ENCODE measurements around the gene FBF1. TPM values are rescaled to one million over a fixed set of nuclear protein-coding genes. Genes with fewer than 3 reads are reported as not detected.

Gene FBF1
- total RNA-seq, 3 donors from 2014 or later (not counting 1 experiment from before 2014, with no cell fraction given), result 24.9 to 34.0 (median 33.0) TPM

GRCh38 chr17:75922173-75922961, 18.5 kb downstream of the FBF1 start:
- Histone ChIP-seq H3K4me3 (ENCODE audit: low read length) (no peak overlapping the region), H3K4me1 (ENCODE audit: control insufficient read depth, insufficient read depth, low read length) (peaks cover 7% of the 10 kb centered on the region), H3K27me3 (ENCODE audit: control insufficient read depth, insufficient read depth, low read length) (no peaks in the 10 kb centered on the region), H3K9me3 (ENCODE audit: control insufficient read depth, insufficient read depth, low read length) (no peaks in the 10 kb centered on the region), H3K27ac (ENCODE audit: low read length) (no peak overlapping the region), H3K36me3 (ENCODE audit: control insufficient read depth, insufficient read depth, low read length) (no peaks in the 10 kb centered on the region)
- TF ChIP-seq, protein P1, sequence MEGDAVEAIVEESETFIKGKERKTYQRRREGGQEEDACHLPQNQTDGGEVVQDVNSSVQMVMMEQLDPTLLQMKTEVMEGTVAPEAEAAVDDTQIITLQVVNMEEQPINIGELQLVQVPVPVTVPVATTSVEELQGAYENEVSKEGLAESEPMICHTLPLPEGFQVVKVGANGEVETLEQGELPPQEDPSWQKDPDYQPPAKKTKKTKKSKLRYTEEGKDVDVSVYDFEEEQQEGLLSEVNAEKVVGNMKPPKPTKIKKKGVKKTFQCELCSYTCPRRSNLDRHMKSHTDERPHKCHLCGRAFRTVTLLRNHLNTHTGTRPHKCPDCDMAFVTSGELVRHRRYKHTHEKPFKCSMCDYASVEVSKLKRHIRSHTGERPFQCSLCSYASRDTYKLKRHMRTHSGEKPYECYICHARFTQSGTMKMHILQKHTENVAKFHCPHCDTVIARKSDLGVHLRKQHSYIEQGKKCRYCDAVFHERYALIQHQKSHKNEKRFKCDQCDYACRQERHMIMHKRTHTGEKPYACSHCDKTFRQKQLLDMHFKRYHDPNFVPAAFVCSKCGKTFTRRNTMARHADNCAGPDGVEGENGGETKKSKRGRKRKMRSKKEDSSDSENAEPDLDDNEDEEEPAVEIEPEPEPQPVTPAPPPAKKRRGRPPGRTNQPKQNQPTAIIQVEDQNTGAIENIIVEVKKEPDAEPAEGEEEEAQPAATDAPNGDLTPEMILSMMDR (IDR thresholded peaks at IDR 0.05), result no peak
- DNase-seq (no peak), ATAC-seq (no peak)
- H3K36me3 Mint-ChIP-seq, result no peaks in the 10 kb centered on the region
- 94% methylated on average over 18 of the region's 18 CpGs for WGBS (ENCODE audit: insufficient coverage)
- intact Hi-C loops (cut with micrococcal nuclease), result no loop called here
- no peak overlapping the region for H3K4me3 Mint-ChIP-seq
- no peaks in the 10 kb centered on the region for H3K27me3 Mint-ChIP-seq (ENCODE audit: low read depth in 2 of 2)
- peaks cover 0 to under 1% of the 10 kb centered on the region in 2 donors for H3K4me1 Mint-ChIP-seq
- no peaks in the 10 kb centered on the region for H3K9me3 Mint-ChIP-seq
- no peak overlapping the region for H3K27ac Mint-ChIP-seq

DNA sequence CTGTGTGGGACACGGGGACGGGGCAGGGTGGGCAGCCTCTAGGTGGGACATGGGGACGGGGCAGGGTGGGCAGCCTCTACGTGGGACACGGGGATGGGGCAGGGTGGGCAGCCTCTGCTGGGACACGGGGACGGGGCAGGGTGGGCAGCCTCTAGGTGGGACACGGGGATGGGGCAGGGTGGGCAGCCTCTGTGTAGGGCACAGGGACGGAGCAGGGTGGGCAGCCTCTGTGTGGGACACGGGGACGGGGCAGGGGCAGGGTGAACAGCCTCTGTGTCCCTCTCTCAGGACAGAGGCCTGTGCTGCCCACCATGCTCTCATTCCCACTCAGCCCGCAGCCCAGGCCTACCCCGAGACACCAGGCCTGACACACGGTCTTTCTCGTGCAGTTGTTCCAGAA, 19.2 kb downstream of the FBF1 start:
- ATAC-seq (no peak), DNase-seq (no peak)
- TF ChIP-seq, protein P1 (IDR thresholded peaks at IDR 0.05), result no peak
- Mint-ChIP-seq H3K27me3 (ENCODE audit: low read depth in 2 of 2) (no peaks in the 10 kb centered on the region), H3K36me3 (no peaks in the 10 kb centered on the region), H3K4me1 (peaks cover 0 to 5% of the 10 kb centered on the region in 2 donors), H3K4me3 (no peak overlapping the region), H3K27ac (no peak overlapping the region), H3K9me3 (no peaks in the 10 kb centered on the region)
- Histone ChIP-seq H3K36me3 (ENCODE audit: control insufficient read depth, insufficient read depth, low read length) (no peaks in the 10 kb centered on the region), H3K27me3 (ENCODE audit: control insufficient read depth, insufficient read depth, low read length) (no peaks in the 10 kb centered on the region), H3K9me3 (ENCODE audit: control insufficient read depth, insufficient read depth, low read length) (no peaks in the 10 kb centered on the region), H3K4me3 (ENCODE audit: low read length) (no peak overlapping the region), H3K4me1 (ENCODE audit: control insufficient read depth, insufficient read depth, low read length) (peaks cover 11% of the 10 kb centered on the region), H3K27ac (ENCODE audit: low read length) (no peak overlapping the region)
- intact Hi-C loops (cut with micrococcal nuclease), result no loop called here
- 94% methylated on average over 15 of the region's 15 CpGs for WGBS (ENCODE audit: insufficient coverage)

DNA sequence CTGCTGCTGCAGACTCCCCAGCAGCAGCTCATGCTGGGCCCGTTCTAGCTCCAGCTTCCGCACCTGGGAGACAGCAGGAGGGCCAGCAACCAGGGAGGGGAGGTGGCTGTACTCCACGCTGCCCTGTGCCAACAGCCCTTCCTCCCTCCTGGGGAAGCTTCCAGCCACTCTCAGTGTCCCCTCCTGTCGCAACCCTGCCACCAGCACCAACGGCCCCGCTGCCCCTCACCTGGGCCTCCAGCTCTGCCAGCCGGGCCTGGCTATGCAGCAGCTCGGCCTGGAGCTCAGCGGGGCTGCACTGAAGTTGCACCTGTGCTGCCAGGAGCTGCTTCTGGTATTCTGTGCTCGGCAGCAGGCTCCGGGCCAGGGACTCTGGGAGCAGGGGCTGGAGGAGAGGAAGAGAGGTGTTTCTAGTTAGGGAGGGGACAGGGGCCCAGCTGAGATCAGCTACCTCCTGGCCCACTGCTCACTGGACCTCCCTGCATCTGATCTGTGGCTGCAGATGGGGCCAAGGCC, 20.7 kb downstream of the FBF1 start:
- no peak overlapping the region for H3K4me3 ChIP-seq (ENCODE audit: low read length)
- H3K36me3 ChIP-seq (ENCODE audit: control insufficient read depth, insufficient read depth, low read length), result no peaks in the 10 kb centered on the region
- Mint-ChIP-seq H3K4me3 (no peak overlapping the region), H3K4me1 (peaks cover 0 to 5% of the 10 kb centered on the region in 2 donors), H3K9me3 (no peaks in the 10 kb centered on the region), H3K36me3 (no peaks in the 10 kb centered on the region), H3K27me3 (ENCODE audit: low read depth in 2 of 2) (no peaks in the 10 kb centered on the region), H3K27ac (no peak overlapping the region)
- H3K4me1 ChIP-seq (ENCODE audit: control insufficient read depth, insufficient read depth, low read length), result peaks cover 11% of the 10 kb centered on the region
- TF ChIP-seq, protein P1 (IDR thresholded peaks at IDR 0.05), result no peak
- intact Hi-C loops (cut with micrococcal nuclease), result no loop called here
- no peak overlapping the region for H3K27ac ChIP-seq (ENCODE audit: low read length)
- H3K27me3 ChIP-seq (ENCODE audit: control insufficient read depth, insufficient read depth, low read length), result no peaks in the 10 kb centered on the region
- no peaks in the 10 kb centered on the region for H3K9me3 ChIP-seq (ENCODE audit: control insufficient read depth, insufficient read depth, low read length)
- DNase-seq, result no peak
- no peak for ATAC-seq
- WGBS (ENCODE audit: insufficient coverage), result 96% methylated on average over 11 of the region's 11 CpGs
